Epithelial cell of proximal tubule (primary cell): Measurements from ENCODE around the gene NRROS. TPM values are rescaled to one million over a fixed set of nuclear protein-coding genes. Genes with fewer than 3 reads are reported as not detected.
A peak's percentile ranks its signal among the peaks of the same experiment; 100 is the strongest.
"Not testable (repeated sequence)": the region's sequence is repeated elsewhere in the genome, so short reads cannot be mapped to it uniquely, and the experiment has no call there.

Experiments
- DNase-seq: peaks from one replicate; pipeline ENCODE4 v3.0.0-alpha.2; 2011; ENCODE audit warnings: low read depth
- H3K4me3 ChIP-seq: 2 replicates; pipeline ENCODE4 v1.5.1; 2011; ENCODE audit warnings: low read depth, mild to moderate bottlenecking, low read length
- total RNA-seq: library from RNA; depleted of rRNA; stranded (reverse); fragments of >200 nt; gene quantifications from 2 replicates; pipeline ENCODE4 v1.2.3, GENCODE V29; 2015
- TF ChIP-seq, protein P1 (sequence below): conservative IDR thresholded peaks from 2 replicates; pipeline ENCODE4 v1.5.1; 2012; ENCODE audit warnings: low read depth, mild to moderate bottlenecking, low read length

The NRROS gene
- total RNA-seq, 1 donor from 2014 or later: 0.35 TPM

DNA sequence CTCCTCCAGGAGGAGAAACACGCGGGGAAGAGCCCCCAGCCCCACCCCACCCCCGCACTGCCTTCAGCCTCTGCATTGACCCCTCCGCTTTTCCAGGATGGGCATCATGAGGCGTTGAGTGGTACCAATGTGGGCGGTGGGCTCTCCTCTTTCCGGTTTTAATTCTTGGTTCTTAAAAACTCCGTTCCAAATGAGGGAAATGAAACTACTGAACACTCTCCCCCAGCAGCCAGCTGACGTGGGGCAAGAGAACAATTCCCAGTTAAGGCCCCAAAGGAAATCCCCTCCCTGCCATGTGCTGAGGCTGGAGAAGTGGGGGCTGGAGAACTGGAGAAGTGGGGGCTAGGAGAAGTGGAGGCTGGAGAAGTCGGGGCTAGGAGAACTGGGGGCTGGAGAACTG, 5.3 kb upstream of the NRROS start:
- no peak overlapping the region for H3K4me3 ChIP-seq
- no peak for DNase-seq
- TF ChIP-seq, protein P1, sequence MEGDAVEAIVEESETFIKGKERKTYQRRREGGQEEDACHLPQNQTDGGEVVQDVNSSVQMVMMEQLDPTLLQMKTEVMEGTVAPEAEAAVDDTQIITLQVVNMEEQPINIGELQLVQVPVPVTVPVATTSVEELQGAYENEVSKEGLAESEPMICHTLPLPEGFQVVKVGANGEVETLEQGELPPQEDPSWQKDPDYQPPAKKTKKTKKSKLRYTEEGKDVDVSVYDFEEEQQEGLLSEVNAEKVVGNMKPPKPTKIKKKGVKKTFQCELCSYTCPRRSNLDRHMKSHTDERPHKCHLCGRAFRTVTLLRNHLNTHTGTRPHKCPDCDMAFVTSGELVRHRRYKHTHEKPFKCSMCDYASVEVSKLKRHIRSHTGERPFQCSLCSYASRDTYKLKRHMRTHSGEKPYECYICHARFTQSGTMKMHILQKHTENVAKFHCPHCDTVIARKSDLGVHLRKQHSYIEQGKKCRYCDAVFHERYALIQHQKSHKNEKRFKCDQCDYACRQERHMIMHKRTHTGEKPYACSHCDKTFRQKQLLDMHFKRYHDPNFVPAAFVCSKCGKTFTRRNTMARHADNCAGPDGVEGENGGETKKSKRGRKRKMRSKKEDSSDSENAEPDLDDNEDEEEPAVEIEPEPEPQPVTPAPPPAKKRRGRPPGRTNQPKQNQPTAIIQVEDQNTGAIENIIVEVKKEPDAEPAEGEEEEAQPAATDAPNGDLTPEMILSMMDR: no peak

DNA sequence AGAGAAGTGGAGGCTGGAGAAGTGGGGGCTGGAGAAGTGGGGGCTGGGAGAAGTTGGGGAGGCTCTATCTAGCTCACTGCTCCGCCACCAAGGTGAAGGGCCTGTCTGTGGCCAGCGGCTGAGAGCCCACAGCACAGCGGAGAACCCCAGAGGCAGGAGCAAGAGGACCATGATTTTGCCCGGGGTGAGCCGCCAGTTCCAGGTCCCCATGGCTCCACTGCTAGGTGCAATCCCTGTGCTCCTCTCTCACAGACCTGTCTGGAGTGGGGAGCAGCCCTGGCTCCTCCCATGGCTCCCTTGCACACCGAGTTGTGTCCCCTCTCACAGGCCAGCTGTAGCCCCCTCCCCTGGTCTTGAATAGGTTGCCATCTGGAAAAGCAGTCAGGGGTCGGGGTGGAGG, 4.7 kb upstream of the NRROS start:
- no peak for DNase-seq
- TF ChIP-seq, protein P1: no peak
- H3K4me3 ChIP-seq: no peak overlapping the region

DNA sequence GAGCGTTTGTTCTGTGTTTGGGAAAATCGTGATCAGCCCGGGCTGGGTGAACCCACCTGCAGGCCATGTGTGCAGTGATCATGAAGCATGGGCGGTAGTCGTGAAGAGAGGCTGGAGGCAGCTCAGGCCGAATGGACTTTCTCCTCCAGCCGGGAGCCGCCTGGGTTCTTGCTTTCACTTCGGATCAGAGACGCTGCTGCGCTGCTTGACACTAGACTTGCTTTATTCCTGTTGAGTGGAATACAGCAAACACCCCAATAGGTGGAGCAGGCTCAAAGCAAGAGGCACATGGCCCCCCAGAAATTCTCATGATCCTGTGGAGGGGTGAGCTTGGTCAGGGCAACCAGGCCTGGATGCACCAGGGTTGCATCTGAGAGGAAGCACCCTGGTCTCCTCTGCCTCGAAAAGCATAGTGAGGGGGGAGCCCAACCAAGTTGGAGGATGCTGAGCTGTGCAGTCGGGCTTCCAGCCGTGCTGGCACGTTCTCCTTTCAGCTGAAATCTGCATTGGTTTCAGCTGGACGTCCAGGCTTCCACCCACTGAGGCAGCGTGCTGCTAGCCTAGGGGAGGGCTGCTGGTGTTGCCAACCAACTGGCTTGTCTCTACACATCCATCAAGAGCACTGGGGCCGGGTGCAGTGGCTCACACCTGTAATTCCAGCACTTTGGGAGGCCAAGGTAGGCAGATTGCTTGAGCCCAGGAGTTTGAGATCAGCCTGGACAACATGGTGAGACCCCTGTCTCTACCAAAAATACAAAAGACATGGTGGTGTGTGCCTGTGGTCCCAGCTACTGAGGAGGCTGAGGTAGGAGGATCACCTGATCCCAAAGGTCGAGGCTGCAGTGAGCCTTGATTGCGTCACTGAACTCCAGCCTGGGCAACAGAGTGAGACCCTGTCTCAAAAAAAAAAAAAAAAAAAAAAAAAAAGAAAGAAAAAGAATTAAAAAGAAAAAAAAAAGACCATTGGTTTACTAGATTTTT, 2.8 kb upstream of the NRROS start:
- TF ChIP-seq, protein P1: no peak
- DNase-seq: no peak
- no peak overlapping the region for H3K4me3 ChIP-seq

DNA sequence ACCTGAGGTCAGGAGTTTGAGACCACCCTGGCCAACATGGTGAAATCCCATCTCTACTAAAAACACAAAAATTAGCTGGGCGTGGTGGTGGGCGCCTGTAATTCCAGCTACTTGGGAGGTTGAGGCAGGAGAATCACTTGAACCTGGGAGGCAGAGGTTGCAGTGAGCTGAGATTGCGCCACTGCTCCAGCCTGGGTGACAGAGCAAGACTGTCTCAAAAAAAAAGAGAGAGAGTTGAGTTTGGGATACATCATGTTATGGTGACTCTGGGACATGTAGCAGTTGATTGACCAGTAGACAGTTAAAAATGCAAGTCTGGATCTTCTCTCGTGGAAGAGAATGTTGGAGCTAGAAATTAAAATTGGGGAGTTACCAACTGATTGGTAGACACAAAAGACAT, 1.6 kb upstream of the NRROS start:
- H3K4me3 ChIP-seq, DNase-seq: not testable (repeated sequence)

DNA sequence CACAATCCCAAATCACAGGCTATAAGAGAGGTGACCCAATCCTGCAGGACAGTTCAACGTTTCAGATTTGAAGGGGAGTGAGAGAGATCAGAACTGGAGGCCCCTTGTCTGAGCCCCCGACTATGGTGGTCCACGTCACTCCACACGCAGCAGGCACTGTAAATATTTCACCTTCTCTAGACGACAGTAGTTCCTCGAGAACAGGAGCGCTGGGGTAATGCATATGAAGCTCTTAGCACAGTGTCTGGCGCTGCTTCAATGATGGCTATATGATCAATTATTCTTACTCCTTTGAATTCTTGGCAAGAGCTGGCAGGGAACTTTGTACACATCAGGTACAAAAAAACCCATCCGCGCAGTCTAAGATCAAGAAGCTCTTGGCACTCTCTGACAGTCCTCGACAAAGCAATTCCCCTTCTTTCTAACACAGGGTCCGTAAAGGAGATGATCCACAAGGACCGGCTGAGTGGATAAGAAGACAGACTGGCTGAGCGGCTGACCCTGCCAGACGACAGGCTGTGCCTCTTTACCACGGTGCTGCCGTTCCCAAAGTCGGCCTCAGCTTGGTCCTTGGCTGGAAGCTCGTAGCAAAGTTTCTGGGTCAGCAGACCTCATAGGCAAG, 522 bp upstream of the NRROS start:
- H3K4me3 ChIP-seq: peak overlapping the region; percentile 59
- DNase-seq: no peak
- TF ChIP-seq, protein P1: no peak

DNA sequence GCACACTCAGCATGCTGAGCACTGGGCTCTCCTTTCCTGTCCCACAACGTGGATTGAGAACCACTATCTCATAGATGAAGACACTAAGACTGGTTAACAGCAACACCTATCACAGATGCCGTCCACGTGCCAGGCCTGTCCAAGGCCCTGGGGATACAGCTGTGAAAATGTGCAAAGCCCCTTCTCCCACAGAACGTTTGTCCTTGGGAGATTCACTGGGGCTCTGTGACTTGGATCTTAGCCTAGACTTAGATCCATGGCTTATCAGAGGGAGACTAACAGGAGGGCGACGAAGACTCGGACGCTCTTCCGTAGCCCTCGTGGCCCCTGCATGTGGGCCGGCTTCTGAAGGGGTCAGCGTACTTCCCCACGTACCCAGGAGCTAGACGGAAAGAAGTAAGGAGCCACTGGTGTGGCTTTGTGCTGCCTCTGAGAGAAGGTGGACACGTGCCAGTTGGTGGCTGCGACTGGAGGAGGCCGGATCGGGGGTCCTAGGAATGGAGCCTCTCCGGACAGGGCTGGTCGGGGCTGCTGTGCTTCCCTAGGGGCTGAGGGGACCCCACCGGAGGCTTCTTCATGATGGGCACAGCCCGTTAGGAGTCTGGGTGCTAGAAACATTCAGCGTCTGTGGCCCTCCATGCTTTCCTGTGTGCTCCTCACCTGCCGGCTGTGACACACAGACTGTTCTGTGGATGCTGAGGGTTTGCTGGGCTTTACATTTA, 964 bp downstream of the NRROS start:
- TF ChIP-seq, protein P1: no peak
- DNase-seq: no peak
- H3K4me3 ChIP-seq: peak overlapping the region; percentile 59
